Stimulated activated naive B cell treated with anti-CD40 and anti-IgM and Interleukin-4, amounts not matched to agents 10 μg/mL and 1 μg/mL and 100 μg/mL, for 72 hours (primary cell): ENCODE measurements around the gene IKBKE.

ENCODE experiments used
- ATAC-seq, 2 donors: fragments of 150-1000 bp; cut with Tn5 transposase; replicated peaks; 2 replicates each; pipeline ENCODE4 v1.10.0; 2021; ENCODE audit warnings: moderate library complexity in 1 of 2
- DNase-seq: peaks from one replicate; pipeline ENCODE4 v3.0.0; 2021
- H3K27ac Mint-ChIP-seq: one replicate; pipeline ENCODE4 v1.8.0; 2022; ENCODE audit warnings: mild to moderate bottlenecking, mixed read lengths
- H3K27me3 Mint-ChIP-seq, 2 donors: one replicate each; pipeline ENCODE4 v1.8.0; 2022; ENCODE audit warnings: mixed read lengths in 2 of 2
- H3K36me3 Mint-ChIP-seq, 2 donors: one replicate each; pipeline ENCODE4 v1.8.0; 2022; ENCODE audit warnings: mixed read lengths in 2 of 2, mild to moderate bottlenecking in 1 of 2
- H3K4me1 Mint-ChIP-seq, 2 donors: one replicate each; pipeline ENCODE4 v1.8.0; 2022; ENCODE audit warnings: mixed read lengths in 2 of 2, mild to moderate bottlenecking in 1 of 2
- H3K4me3 Mint-ChIP-seq, 2 donors: one replicate each; pipeline ENCODE4 v1.8.0; 2022; ENCODE audit warnings: mild to moderate bottlenecking in 2 of 2, mixed read lengths in 2 of 2, moderate library complexity in 1 of 2
- H3K9me3 Mint-ChIP-seq, 2 donors: one replicate each; pipeline ENCODE4 v1.8.0; 2022; ENCODE audit warnings: mixed read lengths in 2 of 2, mild to moderate bottlenecking in 1 of 2

IKBKE gene

GRCh38 chr1:206460836-206461426 is 9.3 kb upstream of the IKBKE start:
- ATAC-seq (no peak), DNase-seq (no peak)
- Mint-ChIP-seq H3K4me1 (peaks cover 13 to 22% of the 10 kb centered on the region in 2 donors), H3K27me3 (no peaks in the 10 kb centered on the region), H3K36me3 (peaks cover 28 to 47% of the 10 kb centered on the region in 2 donors), H3K4me3 (no peak overlapping the region), H3K9me3 (no peaks in the 10 kb centered on the region), H3K27ac (no peak overlapping the region)

GRCh38 chr1:206461602-206462455 is 8.4 kb upstream of the IKBKE start:
- Mint-ChIP-seq H3K4me3 (no peak overlapping the region), H3K27me3 (no peaks in the 10 kb centered on the region), H3K27ac (no peak overlapping the region), H3K4me1 (peaks cover 17 to 22% of the 10 kb centered on the region in 2 donors), H3K9me3 (no peaks in the 10 kb centered on the region), H3K36me3 (peaks cover 25 to 45% of the 10 kb centered on the region in 2 donors)
- ATAC-seq (peak; percentile 68 to 72), DNase-seq (peak; percentile 46)

- no peaks in the 10 kb centered on the region for H3K9me3 Mint-ChIP-seq
- H3K27me3 Mint-ChIP-seq: no peaks in the 10 kb centered on the region
- no peak for ATAC-seq
- H3K36me3 Mint-ChIP-seq: peaks cover 20 to 35% of the 10 kb centered on the region in 2 donors
- H3K4me1 Mint-ChIP-seq: peaks cover 27 to 33% of the 10 kb centered on the region in 2 donors
- peak overlapping the region; percentile 39 for H3K27ac Mint-ChIP-seq
- no peak overlapping the region for H3K4me3 Mint-ChIP-seq
- DNase-seq: no peak
Observed at GRCh38 chr1:206463137-206463536, 7.1 kb upstream of the IKBKE start.

GRCh38 chr1:206463911-206464310 is 6.4 kb upstream of the IKBKE start:
- Mint-ChIP-seq H3K27ac (no peak overlapping the region), H3K27me3 (no peaks in the 10 kb centered on the region), H3K9me3 (no peaks in the 10 kb centered on the region), H3K36me3 (peaks cover 19 to 28% of the 10 kb centered on the region in 2 donors), H3K4me1 (peaks cover 34 to 41% of the 10 kb centered on the region in 2 donors), H3K4me3 (no peak overlapping the region)
- ATAC-seq: no peak
- no peak for DNase-seq

- DNase-seq (no peak), ATAC-seq (no peak)
- peak overlapping the region; percentile 70 for H3K27ac Mint-ChIP-seq
- H3K36me3 Mint-ChIP-seq: peaks cover 16 to 28% of the 10 kb centered on the region in 2 donors
- H3K4me3 Mint-ChIP-seq: no peak overlapping the region
- H3K4me1 Mint-ChIP-seq: peaks cover 40 to 47% of the 10 kb centered on the region in 2 donors
- H3K27me3 Mint-ChIP-seq: no peaks in the 10 kb centered on the region
- no peaks in the 10 kb centered on the region for H3K9me3 Mint-ChIP-seq
Observed at GRCh38 chr1:206464456-206464964, 5.8 kb upstream of the IKBKE start.

GRCh38 chr1:206465951-206466350 is 4.3 kb upstream of the IKBKE start:
- DNase-seq (no peak), ATAC-seq (peak; percentile 33 to 37)
- H3K27ac Mint-ChIP-seq: peak overlapping the region; percentile 87
- H3K4me1 Mint-ChIP-seq: peaks cover 47 to 59% of the 10 kb centered on the region in 2 donors
- no peaks in the 10 kb centered on the region for H3K9me3 Mint-ChIP-seq
- no peaks in the 10 kb centered on the region for H3K27me3 Mint-ChIP-seq
- H3K36me3 Mint-ChIP-seq: peaks cover 13 to 25% of the 10 kb centered on the region in 2 donors
- H3K4me3 Mint-ChIP-seq: peak overlapping the region; percentile 47 to 63

GRCh38 chr1:206466840-206467649 is 3.2 kb upstream of the IKBKE start:
- Mint-ChIP-seq H3K36me3 (peaks cover 7 to 22% of the 10 kb centered on the region in 2 donors), H3K27ac (peak overlapping the region; percentile 68), H3K4me1 (peaks cover 50 to 70% of the 10 kb centered on the region in 2 donors), H3K9me3 (no peaks in the 10 kb centered on the region), H3K27me3 (no peaks in the 10 kb centered on the region), H3K4me3 (peak overlapping the region in 1 of 2 donors; percentile 7)
- DNase-seq (no peak), ATAC-seq (no peak)

- peak; percentile 10 to 13 for ATAC-seq
Observed at GRCh38 chr1:206467915-206468314, 2.4 kb upstream of the IKBKE start.

GRCh38 chr1:206468571-206468970 is 1.7 kb upstream of the IKBKE start:
- Mint-ChIP-seq H3K9me3 (no peaks in the 10 kb centered on the region), H3K27ac (peak overlapping the region; percentile 93), H3K4me1 (peaks cover 63 to 85% of the 10 kb centered on the region in 2 donors), H3K27me3 (no peaks in the 10 kb centered on the region), H3K36me3 (peaks cover 14 to 27% of the 10 kb centered on the region in 2 donors), H3K4me3 (peak overlapping the region in 1 of 2 donors; percentile 47)
- ATAC-seq (no peak), DNase-seq (no peak)

More at GRCh38 chr1:206467915-206468314, 2.4 kb upstream of the IKBKE start:
- Mint-ChIP-seq H3K9me3 (no peaks in the 10 kb centered on the region), H3K36me3 (peaks cover 12 to 24% of the 10 kb centered on the region in 2 donors), H3K4me3 (peak overlapping the region; percentile 3 to 47), H3K4me1 (peaks cover 58 to 78% of the 10 kb centered on the region in 2 donors), H3K27me3 (no peaks in the 10 kb centered on the region), H3K27ac (peak overlapping the region; percentile 93)
- peak; percentile 38 for DNase-seq

GRCh38 chr1:206469411-206469932 is 804 bp upstream of the IKBKE start:
- Mint-ChIP-seq H3K4me3 (peak overlapping the region; percentile 88 to 96), H3K4me1 (peaks cover 67 to 89% of the 10 kb centered on the region in 2 donors), H3K27ac (peak overlapping the region; percentile 83), H3K27me3 (no peaks in the 10 kb centered on the region), H3K9me3 (no peaks in the 10 kb centered on the region), H3K36me3 (peaks cover 20 to 33% of the 10 kb centered on the region in 2 donors)
- DNase-seq: no peak
- peak in 1 of 2 donors; percentile 21 for ATAC-seq

GRCh38 chr1:206470692-206471414 is 577 bp downstream of the IKBKE start:
- ATAC-seq (peak; percentile 60 to 69), DNase-seq (peak; percentile 53)
- Mint-ChIP-seq H3K27ac (peak overlapping the region; percentile 97), H3K4me3 (peak overlapping the region; percentile 88 to 96), H3K9me3 (no peaks in the 10 kb centered on the region), H3K4me1 (peaks cover 69 to 86% of the 10 kb centered on the region in 2 donors), H3K36me3 (peaks cover 30 to 40% of the 10 kb centered on the region in 2 donors), H3K27me3 (no peaks in the 10 kb centered on the region)

- peak overlapping the region; percentile 88 to 96 for H3K4me3 Mint-ChIP-seq
- peak; percentile 52 for DNase-seq
- H3K36me3 Mint-ChIP-seq: peaks cover 35 to 42% of the 10 kb centered on the region in 2 donors
- no peaks in the 10 kb centered on the region for H3K27me3 Mint-ChIP-seq
- peak; percentile 54 to 58 for ATAC-seq
- H3K27ac Mint-ChIP-seq: peak overlapping the region; percentile 97
- peaks cover 67 to 80% of the 10 kb centered on the region in 2 donors for H3K4me1 Mint-ChIP-seq
- H3K9me3 Mint-ChIP-seq: no peaks in the 10 kb centered on the region
Observed at GRCh38 chr1:206471415-206471801, 1.1 kb downstream of the IKBKE start.

- ATAC-seq (no peak), DNase-seq (no peak)
- Mint-ChIP-seq H3K27ac (peak overlapping the region; percentile 97), H3K9me3 (no peaks in the 10 kb centered on the region), H3K36me3 (peaks cover 40 to 48% of the 10 kb centered on the region in 2 donors), H3K27me3 (no peaks in the 10 kb centered on the region), H3K4me1 (peaks cover 61 to 74% of the 10 kb centered on the region in 2 donors), H3K4me3 (peak overlapping the region; percentile 88 to 96)
Observed at GRCh38 chr1:206472024-206472423, 1.7 kb downstream of the IKBKE start.
